GM23248 (cell line): ENCODE measurements around the gene CALN1.
"Not testable (repeated sequence)": the region's sequence is repeated elsewhere in the genome, so short reads cannot be mapped to it uniquely, and the experiment has no call there.

ENCODE experiments used
- EZH2 ChIP-seq: fragments of 200-600 bp; sonication (generic); IDR thresholded peaks from 2 replicates; pipeline ENCODE4 v1.6.1; 2018; ENCODE audit warnings: antibody characterized with exemption, mild to moderate bottlenecking; ENCODE audit not compliant: insufficient read depth, poor library complexity, severe bottlenecking
- EZH2phosphoT487 ChIP-seq: fragments of 200-600 bp; sonication (generic); IDR thresholded peaks from 2 replicates; pipeline ENCODE4 v1.6.1; 2018; ENCODE audit warnings: antibody characterized with exemption, moderate library complexity, mild to moderate bottlenecking, low read depth; ENCODE audit not compliant: insufficient read depth

DNA sequence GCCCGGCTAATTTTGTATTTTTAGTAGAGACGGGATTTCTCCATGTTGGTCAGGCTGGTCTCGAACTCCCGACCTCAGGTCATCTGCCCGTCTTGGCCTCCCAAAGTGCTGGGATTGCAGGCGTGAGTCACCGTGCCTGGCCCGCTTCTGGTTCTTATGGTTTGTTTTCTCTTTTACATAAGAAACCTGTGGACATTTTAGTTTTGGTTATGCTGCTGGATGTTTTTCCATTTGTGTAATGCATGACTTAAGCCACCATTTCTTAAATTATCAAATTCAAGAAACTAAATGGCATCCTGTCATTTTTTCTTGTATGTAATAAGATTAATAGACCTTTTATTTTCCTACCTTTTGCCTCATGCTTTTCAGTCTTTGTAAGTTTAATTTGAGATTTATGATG lies 589.7 kb downstream of the CALN1 start:
- TF ChIP-seq EZH2phosphoT487, EZH2: not testable (repeated sequence)
